Astrocyte (in vitro differentiated cells and primary cell): ENCODE data around the gene ANKRD11. TPM values are rescaled to one million over a fixed set of nuclear protein-coding genes. Genes with fewer than 3 reads are reported as not detected.
A peak's percentile ranks its signal among the peaks of the same experiment; 100 is the strongest.
"Not testable (repeated sequence)": the region's sequence is repeated elsewhere in the genome, so short reads cannot be mapped to it uniquely, and the experiment has no call there.

Source experiments
- DNase-seq: peaks from one replicate; pipeline ENCODE4 v3.0.0-alpha.2; 2010; ENCODE audit warnings: low read depth
- FAIRE-seq: peaks from 2 replicates; lab custom pipeline; 2011; peaks lifted over from hg19 to GRCh38; lab: Jason Lieb, UNC
- H2AFZ ChIP-seq: 2 replicates; pipeline ENCODE4 v1.6.0; 2012; ENCODE audit warnings: low read depth, low read length, inconsistent platforms
- H3K27ac ChIP-seq: 2 replicates; pipeline ENCODE4 v1.5.1; 2011; ENCODE audit warnings: low read depth, low read length, inconsistent platforms
- H3K27me3 ChIP-seq: 2 replicates; pipeline ENCODE4 v1.6.0; 2011; ENCODE audit warnings: low read length, inconsistent platforms; ENCODE audit not compliant: insufficient read depth
- H3K36me3 ChIP-seq: 2 replicates; pipeline ENCODE4 v1.5.1; 2011; ENCODE audit warnings: low read length, inconsistent platforms; ENCODE audit not compliant: insufficient read depth
- H3K4me1 ChIP-seq: 2 replicates; pipeline ENCODE4 v1.5.1; 2011; ENCODE audit warnings: low read length, inconsistent platforms; ENCODE audit not compliant: insufficient read depth
- H3K4me2 ChIP-seq: 2 replicates; pipeline ENCODE4 v1.6.0; 2012; ENCODE audit warnings: low read length, inconsistent platforms
- H3K4me3 ChIP-seq: 2 replicates; pipeline ENCODE4 v1.5.1; 2011; ENCODE audit warnings: low read depth, mild to moderate bottlenecking, low read length, inconsistent platforms; ENCODE audit not compliant: insufficient read depth
- H3K79me2 ChIP-seq: 2 replicates; pipeline ENCODE4 v1.6.0; 2012; ENCODE audit warnings: mild to moderate bottlenecking, low read length, inconsistent platforms; ENCODE audit not compliant: insufficient read depth
- H3K9ac ChIP-seq: 2 replicates; pipeline ENCODE4 v1.6.0; 2012; ENCODE audit warnings: mild to moderate bottlenecking, low read length, inconsistent platforms
- H3K9me3 ChIP-seq: 2 replicates; pipeline ENCODE4 v1.5.1; 2012; ENCODE audit warnings: low read depth, mild to moderate bottlenecking, low read length, inconsistent platforms; ENCODE audit not compliant: insufficient read depth
- H4K20me1 ChIP-seq: 2 replicates; pipeline ENCODE4 v1.6.0; 2012; ENCODE audit warnings: low read length, inconsistent platforms; ENCODE audit not compliant: insufficient read depth
- H3K27ac Mint-ChIP-seq: one replicate; pipeline ENCODE4 v1.8.0; 2021; ENCODE audit warnings: mild to moderate bottlenecking, mixed read lengths; ENCODE audit not compliant: unreplicated experiment
- H3K27me3 Mint-ChIP-seq: one replicate; pipeline ENCODE4 v1.8.0; 2021; ENCODE audit warnings: low read depth, mixed read lengths; ENCODE audit not compliant: unreplicated experiment
- H3K36me3 Mint-ChIP-seq: one replicate; pipeline ENCODE4 v1.8.0; 2021; ENCODE audit warnings: low read depth, mixed read lengths; ENCODE audit not compliant: unreplicated experiment
- H3K4me1 Mint-ChIP-seq: one replicate; pipeline ENCODE4 v1.8.0; 2021; ENCODE audit warnings: low read depth, mixed read lengths; ENCODE audit not compliant: unreplicated experiment
- H3K4me3 Mint-ChIP-seq: one replicate; pipeline ENCODE4 v1.8.0; 2021; ENCODE audit warnings: mild to moderate bottlenecking, moderate library complexity, mixed read lengths; ENCODE audit not compliant: unreplicated experiment
- H3K9me3 Mint-ChIP-seq: one replicate; pipeline ENCODE4 v1.8.0; 2021; ENCODE audit warnings: mild to moderate bottlenecking, mixed read lengths; ENCODE audit not compliant: unreplicated experiment
- CTCF ChIP-seq: IDR thresholded peaks from 2 replicates; pipeline ENCODE4 v1.5.1; 2011; ENCODE audit warnings: low read depth, mild to moderate bottlenecking, inconsistent platforms, low read length, moderate library complexity; ENCODE audit not compliant: insufficient read depth
- EZH2 ChIP-seq: IDR thresholded peaks from 2 replicates; pipeline ENCODE4 v1.6.1; 2012; ENCODE audit warnings: mild to moderate bottlenecking, low read length, inconsistent platforms; ENCODE audit not compliant: insufficient read depth
- total RNA-seq: library from RNA; stranded (reverse); gene quantifications from 2 replicates; pipeline ENCODE4 v1.2.1, GENCODE V29; 2021

The ANKRD11 gene
- total RNA-seq, 1 donor from 2014 or later = 213 TPM

- peaks cover 15% of the 10 kb centered on the region for H3K36me3 Mint-ChIP-seq
- H3K27ac ChIP-seq = no peak overlapping the region
- no peak for FAIRE-seq
- H3K4me1 Mint-ChIP-seq = peaks cover 18% of the 10 kb centered on the region
- H4K20me1 ChIP-seq = peaks cover 83% of the 10 kb centered on the region
- no peaks in the 10 kb centered on the region for H3K27me3 Mint-ChIP-seq
- H2AFZ ChIP-seq = no peak overlapping the region
- H3K36me3 ChIP-seq = peaks cover 13% of the 10 kb centered on the region
- no peak overlapping the region for H3K4me3 Mint-ChIP-seq
- no peak for TF ChIP-seq CTCF
- no peak for TF ChIP-seq EZH2
- H3K27me3 ChIP-seq = no peaks in the 10 kb centered on the region
- no peaks in the 10 kb centered on the region for H3K9me3 Mint-ChIP-seq
- no peaks in the 10 kb centered on the region for H3K9me3 ChIP-seq
- no peak for DNase-seq
- H3K4me3 ChIP-seq = no peak overlapping the region
- H3K9ac ChIP-seq = no peak overlapping the region
- H3K4me2 ChIP-seq = no peak overlapping the region
- H3K27ac Mint-ChIP-seq = no peak overlapping the region
- peaks cover 85% of the 10 kb centered on the region for H3K79me2 ChIP-seq
- peaks cover 19% of the 10 kb centered on the region for H3K4me1 ChIP-seq
Measured at GRCh38 chr16:89300311-89300975, 189.9 kb downstream of the ANKRD11 start.

- H3K9me3 Mint-ChIP-seq, H3K9ac ChIP-seq, H3K9me3 ChIP-seq, H3K27ac ChIP-seq, H3K4me3 Mint-ChIP-seq, H2AFZ ChIP-seq, H3K27me3 Mint-ChIP-seq, H3K27me3 ChIP-seq, DNase-seq, H3K4me2 ChIP-seq, H3K27ac Mint-ChIP-seq, FAIRE-seq, H3K4me3 ChIP-seq: not testable (repeated sequence)
- H3K79me2 ChIP-seq = peaks cover 85% of the 10 kb centered on the region
- peaks cover 11% of the 10 kb centered on the region for H3K36me3 ChIP-seq
- Mint-ChIP-seq H3K36me3 (peaks cover 15% of the 10 kb centered on the region), H3K4me1 (peaks cover 18% of the 10 kb centered on the region)
- H4K20me1 ChIP-seq = peaks cover 86% of the 10 kb centered on the region
- peaks cover 19% of the 10 kb centered on the region for H3K4me1 ChIP-seq
Measured at GRCh38 chr16:89299357-89300111, 190.8 kb downstream of the ANKRD11 start.

- peak overlapping the region; percentile 75 for H3K27ac Mint-ChIP-seq
Measured at GRCh38 chr16:89298623-89299225, 191.6 kb downstream of the ANKRD11 start.

More at GRCh38 chr16:89298623-89299225, 191.6 kb downstream of the ANKRD11 start:
- H3K27ac ChIP-seq = no peak overlapping the region
- Mint-ChIP-seq H3K36me3 (peaks cover 15% of the 10 kb centered on the region), H3K9me3 (no peaks in the 10 kb centered on the region), H3K4me3 (peak overlapping the region; percentile 66), H3K4me1 (peaks cover 15% of the 10 kb centered on the region), H3K27me3 (no peaks in the 10 kb centered on the region)
- H3K79me2 ChIP-seq = peaks cover 85% of the 10 kb centered on the region
- peaks cover 86% of the 10 kb centered on the region for H4K20me1 ChIP-seq
- FAIRE-seq (no peak), DNase-seq (no peak)
- H3K9me3 ChIP-seq = no peaks in the 10 kb centered on the region
- no peak overlapping the region for H3K4me2 ChIP-seq
- H3K36me3 ChIP-seq = peaks cover 7% of the 10 kb centered on the region
- H3K9ac ChIP-seq = no peak overlapping the region
- peaks cover 19% of the 10 kb centered on the region for H3K4me1 ChIP-seq
- no peak overlapping the region for H2AFZ ChIP-seq
- H3K4me3 ChIP-seq = no peak overlapping the region
- no peaks in the 10 kb centered on the region for H3K27me3 ChIP-seq
- TF ChIP-seq EZH2 (no peak), CTCF (no peak)
